ENCODE data around the gene E2F2.
A peak's percentile ranks its signal among the peaks of the same experiment; 100 is the strongest.
"Not testable (repeated sequence)": the region's sequence is repeated elsewhere in the genome, so short reads cannot be mapped to it uniquely, and the experiment has no call there.

The E2F2 gene

GRCh38 chr1:23522244-23522982 is 8.6 kb downstream of the E2F2 start:
- DNase-seq, result no peak

- DNase-seq, result no peak
Measured at GRCh38 chr1:23521588-23521987, 9.4 kb downstream of the E2F2 start.

GRCh38 chr1:23517581-23517980 is 13.5 kb downstream of the E2F2 start:
- no peak for DNase-seq

- DNase-seq, result no peak
Measured at GRCh38 chr1:23515905-23516304, 15.1 kb downstream of the E2F2 start.

GRCh38 chr1:23514111-23514679 is 16.8 kb downstream of the E2F2 start:
- DNase-seq, result no peak

- no peak for DNase-seq
Measured at GRCh38 chr1:23509896-23510295, 21.1 kb downstream of the E2F2 start.

- no peak for DNase-seq
Measured at GRCh38 chr1:23506376-23507107, 24.5 kb downstream of the E2F2 start.

GRCh38 chr1:23505851-23506250 is 25.2 kb downstream of the E2F2 start:
- DNase-seq, result no peak

- DNase-seq, result not testable (repeated sequence)
Measured at GRCh38 chr1:23504156-23504555, 26.9 kb downstream of the E2F2 start.

- DNase-seq, result no peak
Measured at GRCh38 chr1:23502951-23503350, 28.1 kb downstream of the E2F2 start.

- DNase-seq, result no peak
Measured at GRCh38 chr1:23500466-23500865, 30.6 kb downstream of the E2F2 start.

GRCh38 chr1:23497777-23498439 is 33.1 kb downstream of the E2F2 start:
- no peak for DNase-seq

GRCh38 chr1:23496490-23497181 is 34.4 kb downstream of the E2F2 start:
- no peak for DNase-seq

GRCh38 chr1:23494836-23495235 is 36.2 kb downstream of the E2F2 start:
- not testable (repeated sequence) for DNase-seq

- not testable (repeated sequence) for DNase-seq
Measured at GRCh38 chr1:23492776-23493175, 38.3 kb downstream of the E2F2 start.

- DNase-seq, result no peak
Measured at GRCh38 chr1:23492132-23492720, 38.8 kb downstream of the E2F2 start.

GRCh38 chr1:23489842-23490241 is 41.2 kb downstream of the E2F2 start:
- no peak for DNase-seq

GRCh38 chr1:23485002-23485332 is 46.1 kb downstream of the E2F2 start:
- no peak for DNase-seq

GRCh38 chr1:23484253-23485001 is 46.6 kb downstream of the E2F2 start:
- DNase-seq, result peak; percentile 96

- peak; percentile 80 for DNase-seq
Measured at GRCh38 chr1:23483321-23484252, 47.4 kb downstream of the E2F2 start, which contains the start of gene ASAP3. Gene ASAP3, minus strand, starts transcription at chr1:23484179. Its CDS starts 46 bp downstream, at chr1:23484133.

- no peak for DNase-seq
Measured at GRCh38 chr1:23481904-23482303, 49.1 kb downstream of the E2F2 start.

Data from eye (tissue), 1 donor.